PFSK-1 (cell line): Measurements from ENCODE around the gene NUP62.

Experiments used
- FOXP2 ChIP-seq: optimal IDR thresholded peaks from 2 replicates; pipeline ENCODE3; 2011; ENCODE audit warnings: borderline replicate concordance, control low read depth, inconsistent platforms; ENCODE audit not compliant: insufficient read depth; ENCODE audit errors: extremely low read length, extremely low read depth
- POLR2AphosphoS5 ChIP-seq: IDR thresholded peaks from 2 replicates; pipeline ENCODE4 v1.6.1; 2012; ENCODE audit warnings: low read depth, mild to moderate bottlenecking, control low read depth, low read length, moderate library complexity
- REST ChIP-seq, 2 experiments: IDR thresholded peaks; 2 replicates each; pipeline versions ENCODE4 v1.6.1 to v1.8.0; 2011 to 2012; ENCODE audit warnings: low read depth in 2 of 2, low read length in 2 of 2, control low read depth in 1 of 2, inconsistent platforms in 1 of 2, mild to moderate bottlenecking in 1 of 2, moderate library complexity in 1 of 2; ENCODE audit not compliant: insufficient read depth in 1 of 2
- SIN3A ChIP-seq: IDR thresholded peaks from 2 replicates; pipeline ENCODE4 v1.6.1; 2012; ENCODE audit warnings: mild to moderate bottlenecking, low read length, moderate library complexity, borderline replicate concordance; ENCODE audit not compliant: insufficient read depth
- TAF1 ChIP-seq: IDR thresholded peaks from 2 replicates; pipeline ENCODE4 v1.6.1; 2012; ENCODE audit warnings: low read length, control low read depth, borderline replicate concordance; ENCODE audit not compliant: insufficient read depth

DNA sequence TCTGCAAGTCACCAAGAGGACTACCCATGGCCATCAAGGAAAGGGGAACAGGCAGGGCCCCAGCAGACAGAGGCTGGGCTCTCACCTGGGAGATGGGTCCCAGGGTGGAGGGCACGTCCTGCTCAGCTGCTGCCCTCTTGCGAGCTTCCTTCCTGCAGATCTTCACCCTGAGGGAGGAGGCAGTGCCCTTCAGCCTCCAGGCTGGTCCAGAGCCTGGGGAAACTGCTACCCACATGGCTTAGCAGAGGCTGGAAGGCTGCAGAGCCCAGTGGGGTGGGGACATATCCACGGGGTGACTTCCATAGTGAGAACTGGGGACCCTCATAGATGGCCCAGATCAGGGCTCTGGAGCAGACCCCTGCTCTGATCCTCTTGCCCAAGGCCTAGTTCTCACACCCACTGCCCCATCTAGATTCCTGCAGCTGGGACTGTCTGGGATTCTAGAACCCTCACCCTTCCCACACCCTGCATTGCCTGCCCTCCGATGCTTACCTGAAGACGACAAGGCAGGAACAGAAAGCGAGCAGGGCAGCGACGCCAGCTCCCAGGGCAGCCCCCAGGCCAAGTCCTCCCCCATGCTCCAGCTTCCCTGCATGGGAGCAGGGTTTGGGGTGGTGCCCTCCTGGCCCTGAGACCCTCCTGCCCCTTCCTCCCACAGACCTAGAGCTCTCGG is 22.6 kb upstream of the NUP62 start:
- TF ChIP-seq POLR2AphosphoS5, result no peak
- TF ChIP-seq REST (IDR thresholded peaks at IDR 0.05; ENCODE audit: insufficient read depth in 1 of 2, low read depth in 2 of 2, low read length in 2 of 2), result no peak
- TF ChIP-seq TAF1, result no peak
- TF ChIP-seq FOXP2, result no peak
- TF ChIP-seq SIN3A, result no peak
